Uterine smooth muscle cell (primary cell): ENCODE measurements around the gene NAP1L2. TPM values are rescaled to one million over a fixed set of nuclear protein-coding genes. Genes with fewer than 3 reads are reported as not detected.

Experiments used
- total RNA-seq: library from RNA; depleted of rRNA; stranded (reverse); fragments of >200 nt; gene quantifications from 2 replicates; pipeline ENCODE4 v1.2.3, GENCODE V29; 2014

The NAP1L2 gene, protein sequence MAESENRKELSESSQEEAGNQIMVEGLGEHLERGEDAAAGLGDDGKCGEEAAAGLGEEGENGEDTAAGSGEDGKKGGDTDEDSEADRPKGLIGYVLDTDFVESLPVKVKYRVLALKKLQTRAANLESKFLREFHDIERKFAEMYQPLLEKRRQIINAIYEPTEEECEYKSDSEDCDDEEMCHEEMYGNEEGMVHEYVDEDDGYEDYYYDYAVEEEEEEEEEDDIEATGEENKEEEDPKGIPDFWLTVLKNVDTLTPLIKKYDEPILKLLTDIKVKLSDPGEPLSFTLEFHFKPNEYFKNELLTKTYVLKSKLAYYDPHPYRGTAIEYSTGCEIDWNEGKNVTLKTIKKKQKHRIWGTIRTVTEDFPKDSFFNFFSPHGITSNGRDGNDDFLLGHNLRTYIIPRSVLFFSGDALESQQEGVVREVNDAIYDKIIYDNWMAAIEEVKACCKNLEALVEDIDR
- 3.9 and 7.5 TPM in 2 replicates for total RNA-seq

DNA sequence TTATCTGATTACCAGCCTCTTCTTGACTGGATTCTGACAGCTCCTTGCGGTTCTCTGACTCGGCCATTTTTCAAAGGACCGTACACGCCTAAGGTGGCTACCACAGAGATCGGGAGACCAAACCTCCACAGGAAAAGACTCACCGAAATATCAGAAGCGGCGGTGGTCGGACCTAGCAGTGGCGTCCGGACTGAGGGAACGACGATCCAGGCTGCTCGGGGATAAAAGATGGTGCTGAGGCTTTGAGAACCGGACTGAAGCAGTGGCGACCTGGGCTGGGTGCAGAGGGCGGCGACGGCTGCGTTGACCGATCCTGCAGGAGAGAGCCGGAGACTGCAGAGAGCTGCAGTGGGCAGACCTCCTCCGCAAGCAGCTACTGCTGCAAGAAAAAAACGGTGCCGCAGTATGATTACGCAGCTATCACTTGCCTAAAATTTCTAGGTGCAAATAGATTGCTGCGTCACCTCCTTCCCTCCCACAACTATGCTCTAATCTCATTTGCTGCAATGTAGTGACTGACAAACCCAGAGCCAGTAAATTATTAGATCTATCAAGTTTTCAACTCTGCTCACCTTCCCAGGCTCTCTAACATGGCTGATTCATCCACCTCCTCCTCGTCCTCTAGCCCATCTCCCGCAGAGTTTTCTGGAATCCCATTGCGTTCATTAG, at the start of gene NAP1L2:
NAP1L2 (minus strand) TSS at position 426 of the 669 bp plus-strand sequence; CDS start at position 67, 359 bp downstream.

Other genes with a start within 250 kb of the NAP1L2 start
- gene PABPC1L2B, start 211.9 kb downstream of the NAP1L2 start, total RNA-seq, result not detected in 2 replicates
- gene PABPC1L2A, start 135.3 kb downstream of the NAP1L2 start, total RNA-seq, result not detected in 2 replicates
- gene CDX4, start 232.2 kb upstream of the NAP1L2 start, total RNA-seq, result not detected in 2 replicates